GM19023 (cell line): Measurements from ENCODE around the gene UNG.
"Not testable (repeated sequence)": the region's sequence is repeated elsewhere in the genome, so short reads cannot be mapped to it uniquely, and the experiment has no call there.

Experiments used
- ATAC-seq: cut with Tn5 transposase; IDR thresholded peaks from one replicate; pipeline ENCODE4 v1.9.1; 2021; ENCODE audit warnings: mild to moderate bottlenecking, moderate library complexity; ENCODE audit not compliant: unreplicated experiment

Gene UNG

GRCh38 chr12:109097435-109098182, at the start of gene UNG:
UNG (plus strand) TSS chr12:109097597; CDS start chr12:109097680, 83 bp downstream.
- ATAC-seq: peak; percentile 91

DNA sequence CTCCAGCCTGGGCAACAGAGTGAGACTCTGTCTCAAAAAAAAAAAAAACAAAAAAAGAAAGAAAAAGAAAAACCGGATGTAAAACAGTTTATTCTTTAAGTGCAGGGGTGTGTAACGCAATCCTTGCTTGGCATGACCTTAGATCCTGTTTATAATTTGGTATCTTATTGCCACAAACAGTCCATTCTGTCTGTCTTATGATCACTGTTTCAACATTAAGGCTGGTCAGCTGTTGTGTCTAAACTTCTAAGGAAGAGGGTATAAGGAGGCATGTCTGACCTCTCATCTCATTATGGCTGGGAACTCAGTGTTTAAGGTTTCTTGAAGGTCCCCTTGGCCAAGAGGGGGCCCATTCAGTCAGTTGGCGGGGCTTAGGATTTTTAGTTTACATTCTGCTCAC, 48.7 kb upstream of the UNG start:
- not testable (repeated sequence) for ATAC-seq

DNA sequence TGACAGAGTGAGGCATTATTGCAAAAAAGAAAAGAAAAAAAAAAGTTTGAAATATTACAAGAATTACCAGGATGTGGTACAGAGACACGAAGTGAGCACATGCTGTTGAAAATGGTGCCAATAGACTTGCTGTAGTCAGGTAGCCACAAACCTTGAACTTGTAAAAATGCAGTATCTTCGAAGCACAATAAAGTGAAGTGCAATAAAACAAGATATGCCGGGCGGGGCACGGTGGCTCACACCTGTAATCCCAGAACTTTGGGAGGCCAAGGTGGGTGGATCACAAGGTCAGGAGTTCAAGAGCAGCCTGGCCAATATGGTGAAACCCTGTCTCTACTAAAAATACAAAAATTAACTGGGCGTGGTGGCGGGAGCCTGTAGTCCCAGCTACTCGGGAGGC, 47.6 kb upstream of the UNG start:
- ATAC-seq: not testable (repeated sequence)

- no peak for ATAC-seq
Measured at GRCh38 chr12:109052097-109052413, 45.3 kb upstream of the UNG start.

- peak; percentile 76 for ATAC-seq
Measured at GRCh38 chr12:109052414-109053323, 44.7 kb upstream of the UNG start, which contains the start of gene USP30. USP30 (plus strand) TSS chr12:109052576; CDS start chr12:109052679, 103 bp downstream.

DNA sequence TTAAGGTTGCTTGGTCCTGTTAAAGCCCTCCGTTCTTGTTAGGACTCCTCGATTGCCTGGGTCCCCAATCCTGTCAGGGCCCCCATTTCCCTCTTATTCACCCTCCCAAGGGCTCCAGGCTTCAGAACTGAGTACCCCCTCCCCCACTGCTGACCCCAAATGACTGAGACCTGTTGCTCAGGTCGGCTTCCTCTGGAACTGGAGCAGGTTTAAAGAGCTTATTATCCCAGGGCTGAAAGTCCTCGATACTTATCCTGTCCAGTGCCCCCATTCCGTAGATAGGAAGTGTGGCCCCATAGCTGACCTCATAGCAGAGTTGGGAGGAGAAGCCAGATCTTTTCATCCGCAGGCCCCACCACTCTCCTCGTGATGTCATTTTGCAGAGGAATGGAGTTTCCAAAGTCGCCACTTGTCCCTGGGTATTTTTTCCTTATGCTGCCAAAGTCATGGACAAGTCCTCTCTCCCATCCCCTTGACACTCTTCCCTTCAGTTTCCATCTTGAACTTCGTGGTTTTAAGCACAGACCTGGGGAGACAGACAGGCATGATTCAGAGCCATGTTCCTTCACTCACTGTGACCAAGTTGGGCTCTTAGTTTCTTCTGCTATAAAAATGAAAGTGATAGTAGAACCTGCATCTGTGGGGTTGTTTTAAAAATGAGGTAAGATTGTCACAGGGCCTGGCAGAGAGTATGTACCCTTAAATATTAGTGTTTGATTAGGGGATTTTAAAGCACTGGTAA, 43.8 kb upstream of the UNG start:
- no peak for ATAC-seq

DNA sequence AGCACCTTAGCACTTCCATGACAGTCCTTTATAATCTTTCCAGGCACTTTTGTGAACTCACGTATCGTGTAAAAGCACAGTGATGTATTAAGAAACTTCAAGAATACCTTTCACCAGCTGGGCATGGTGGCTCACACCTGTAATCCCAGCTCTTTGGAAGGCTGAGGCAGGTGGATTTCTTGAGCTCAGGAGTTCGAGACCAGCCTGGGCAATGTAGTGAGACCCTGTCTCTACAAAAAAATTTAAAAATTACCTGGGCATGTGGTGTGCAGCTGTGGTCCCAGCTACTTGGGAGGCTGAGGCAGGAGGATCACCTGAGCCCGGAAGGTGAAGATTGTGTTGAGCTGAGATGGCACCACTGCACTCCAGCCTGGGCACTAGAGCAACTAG, 43.3 kb upstream of the UNG start:
- ATAC-seq: not testable (repeated sequence)

DNA sequence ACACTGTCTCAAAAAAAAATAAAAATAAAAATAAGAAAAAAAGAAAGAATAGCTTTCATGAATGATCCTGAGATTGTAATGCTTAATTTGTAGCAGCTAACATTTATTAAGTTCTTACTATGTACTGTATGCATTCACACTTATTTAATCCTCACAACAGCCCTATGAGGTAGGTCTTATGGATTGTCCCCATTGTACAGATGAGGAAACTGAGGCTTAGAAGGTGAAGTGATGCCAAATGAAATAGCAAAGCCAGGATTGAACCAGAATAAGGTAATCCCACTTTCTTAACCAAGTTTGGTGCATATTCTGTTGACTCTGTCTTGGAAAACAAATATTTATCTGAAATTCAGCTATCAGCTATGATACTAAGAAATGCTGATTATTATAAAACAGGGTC, 42.9 kb upstream of the UNG start:
- ATAC-seq: no peak

- no peak for ATAC-seq
Measured at GRCh38 chr12:109056891-109057290, 40.5 kb upstream of the UNG start.

DNA sequence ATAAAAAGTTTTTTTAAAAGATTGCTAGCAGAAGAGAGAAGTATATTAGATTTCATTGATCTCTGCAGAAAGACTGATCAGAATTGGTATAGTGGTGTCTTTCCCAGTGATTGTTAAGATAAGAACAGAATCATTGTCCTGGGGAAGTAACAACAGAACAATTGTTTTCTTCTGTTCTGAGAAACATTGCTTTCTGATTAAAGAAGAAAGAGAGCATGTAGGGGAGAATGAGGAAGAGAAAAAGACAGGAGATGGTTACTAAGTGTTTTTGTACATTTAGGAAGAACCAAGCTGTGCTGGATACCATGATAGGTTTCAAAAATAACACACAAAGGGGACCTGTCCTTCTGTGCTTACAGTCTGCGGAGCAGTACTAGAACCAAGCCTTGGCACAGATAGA, 40.0 kb upstream of the UNG start:
- ATAC-seq: no peak

DNA sequence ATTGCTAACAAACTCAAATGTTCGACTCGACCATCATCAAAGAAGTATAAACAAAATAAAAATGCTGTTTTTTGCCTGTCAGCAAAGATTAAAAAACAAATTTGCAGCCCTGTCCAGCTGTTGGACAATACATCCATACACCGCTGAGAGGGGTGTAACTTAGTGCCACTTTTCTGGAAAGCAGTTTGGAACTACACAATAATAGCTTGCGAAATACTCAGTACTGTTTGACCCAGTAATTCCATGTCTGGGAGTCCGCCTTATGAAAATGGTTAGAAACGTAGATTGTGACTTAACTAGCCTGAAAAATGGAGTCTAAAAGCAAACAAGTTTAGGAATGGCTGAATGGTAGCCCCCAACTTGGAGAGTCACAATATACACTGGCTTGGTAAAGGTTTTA, 38.6 kb upstream of the UNG start:
- no peak for ATAC-seq

DNA sequence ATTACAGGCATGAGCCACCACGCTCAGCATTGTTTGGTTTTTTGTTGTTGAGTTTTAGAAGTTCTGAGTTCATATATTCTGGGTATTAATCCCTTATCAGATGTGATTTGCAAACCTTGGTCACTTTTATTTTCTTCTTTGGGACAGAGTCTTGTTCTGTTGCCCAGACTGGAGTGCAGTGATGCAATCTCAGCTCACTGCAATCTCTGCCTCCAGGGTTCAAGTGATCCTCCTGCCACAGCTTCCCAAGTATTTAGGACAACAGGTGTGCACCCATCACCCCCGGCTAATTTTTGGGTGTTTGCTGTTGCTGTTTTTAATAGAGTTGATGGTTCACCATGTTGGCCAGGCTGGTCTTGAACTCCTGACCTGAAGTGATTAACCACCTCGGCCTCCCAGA, 33.3 kb upstream of the UNG start:
- ATAC-seq: no peak

DNA sequence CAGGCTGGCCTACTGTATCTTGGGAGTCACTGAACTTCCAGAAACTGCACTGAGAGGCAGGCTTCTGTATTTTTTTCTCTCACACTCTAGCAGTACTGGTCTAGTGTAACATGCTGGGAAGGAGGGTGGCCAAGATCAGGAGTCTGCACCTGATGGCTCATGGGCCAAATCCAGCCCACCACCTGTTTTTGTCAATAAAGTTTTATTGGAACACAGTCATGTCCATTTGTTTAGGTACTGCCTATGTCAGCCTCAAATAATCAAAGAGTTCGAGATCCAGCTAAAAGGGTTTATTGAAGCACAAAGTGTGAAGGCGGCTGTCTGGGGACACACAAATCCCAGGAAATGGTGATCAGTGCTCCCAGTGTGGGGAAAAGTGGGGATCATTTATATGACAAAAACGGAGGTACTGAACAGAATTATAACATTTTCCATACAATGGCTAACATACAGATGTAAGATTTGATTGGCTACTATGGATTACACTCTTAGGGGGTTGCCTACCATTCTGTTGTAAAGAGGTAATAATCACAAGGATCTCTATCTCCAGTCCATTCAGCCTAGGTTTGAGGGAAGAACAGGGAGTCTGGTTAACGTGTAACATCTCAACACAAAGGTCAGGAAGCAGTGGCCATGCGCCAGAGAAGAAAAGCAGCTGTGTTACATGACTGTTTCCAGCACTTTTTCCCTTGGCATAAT, 32.1 kb upstream of the UNG start:
- ATAC-seq: no peak

- ATAC-seq: no peak
Measured at GRCh38 chr12:109065853-109066193, 31.6 kb upstream of the UNG start.

GRCh38 chr12:109069307-109070271, 27.8 kb upstream of the UNG start:
- no peak for ATAC-seq

DNA sequence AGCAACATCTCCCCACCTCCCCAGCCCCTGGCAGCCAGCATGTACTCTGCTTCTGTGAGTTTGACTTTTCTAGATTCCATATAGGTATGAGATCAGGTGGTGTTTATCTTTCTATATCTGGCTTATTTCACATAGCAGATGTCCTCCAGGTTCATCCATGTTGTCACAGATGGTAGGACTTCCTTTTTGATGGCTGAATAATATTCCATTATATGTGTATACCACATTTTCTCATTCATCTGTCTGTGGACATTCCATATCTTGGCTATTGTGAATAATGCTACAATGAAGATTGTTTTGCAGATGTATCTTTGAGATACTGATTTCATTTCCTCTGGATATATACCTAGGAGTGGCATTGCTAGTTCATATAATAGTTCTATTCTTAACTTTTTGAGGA, 22.5 kb upstream of the UNG start:
- ATAC-seq: no peak

- ATAC-seq: no peak
Measured at GRCh38 chr12:109082751-109083150, 14.6 kb upstream of the UNG start.

GRCh38 chr12:109084425-109084824, 13.0 kb upstream of the UNG start:
- ATAC-seq: no peak

- no peak for ATAC-seq
Measured at GRCh38 chr12:109085590-109085989, 11.8 kb upstream of the UNG start.

DNA sequence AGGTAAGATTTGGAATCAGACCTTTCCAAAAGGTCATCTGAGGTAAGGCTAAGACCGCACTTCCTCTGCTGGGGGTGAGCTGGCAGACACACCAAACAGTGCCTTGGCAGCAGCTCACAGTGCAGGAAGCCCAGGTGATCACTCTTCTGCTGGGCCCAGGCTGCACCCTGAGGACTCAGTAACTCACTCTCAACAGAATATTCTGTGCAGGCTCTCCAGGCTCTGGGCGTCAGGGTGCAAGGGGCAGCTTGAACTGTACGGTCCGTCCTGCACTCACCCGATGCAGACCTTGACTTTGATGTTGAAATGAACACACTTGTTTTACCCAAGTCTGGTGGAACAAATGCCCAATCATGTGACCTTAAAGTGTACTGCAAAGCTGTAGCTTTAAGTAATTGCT, 10.1 kb upstream of the UNG start:
- ATAC-seq: no peak
